K562 (cell line): ENCODE data around the gene KPNB1. TPM values are rescaled to one million over a fixed set of nuclear protein-coding genes. Genes with fewer than 3 reads are reported as not detected.

Source experiments
- ARNT ChIP-seq, 2 experiments: fragments of 450-650 bp; IDR thresholded peaks; 2 replicates each; pipeline ENCODE4 v1.6.1; 2016; ENCODE audit warnings: mild to moderate bottlenecking in 1 of 2
- ATF1 ChIP-seq, 2 experiments: fragments of 450-650 bp in 1 of 2; IDR thresholded peaks; 2 replicates each; pipeline ENCODE4 v1.6.1; 2016; ENCODE audit warnings: missing compliant biosample characterization in 1 of 2, missing genetic modification characterization in 1 of 2
- BCOR ChIP-seq: fragments of 450-650 bp; IDR thresholded peaks from 2 replicates; pipeline ENCODE4 v1.6.1; 2016
- BRD9 ChIP-seq: fragments of 450-650 bp; IDR thresholded peaks from 2 replicates; pipeline ENCODE4 v1.6.1; 2018; ENCODE audit warnings: low read depth; ENCODE audit not compliant: partially characterized antibody
- CBFB ChIP-seq: sonication (generic); formaldehyde crosslinking; IDR thresholded peaks from 2 replicates; pipeline ENCODE4 v1.4.0; 2020; ENCODE audit warnings: mild to moderate bottlenecking, missing genetic modification reagents
- CBX5 ChIP-seq: IDR thresholded peaks from 2 replicates; pipeline ENCODE4 v1.6.1; 2014; ENCODE audit warnings: low read depth, borderline replicate concordance
- CC2D1A ChIP-seq: fragments of 450-650 bp; IDR thresholded peaks from 2 replicates; pipeline ENCODE4 v1.6.1; 2017; ENCODE audit warnings: mild to moderate bottlenecking
- CEBPB ChIP-seq: fragments of 450-650 bp; IDR thresholded peaks from 2 replicates; pipeline ENCODE4 v1.6.1; 2016; ENCODE audit warnings: missing genetic modification characterization, missing compliant biosample characterization
- FOXJ3 ChIP-seq: sonication (generic); formaldehyde crosslinking; IDR thresholded peaks from 2 replicates; pipeline ENCODE4 v1.4.0; 2020; ENCODE audit warnings: mild to moderate bottlenecking, missing genetic modification reagents
- FUS ChIP-seq: fragments of 200-400 bp; formaldehyde crosslinking; optimal IDR thresholded peaks from 2 replicates; pipeline ENCODE3; 2017; ENCODE audit warnings: low read depth, low read length
- KAT2B ChIP-seq: IDR thresholded peaks from one replicate; pipeline ENCODE4 v1.6.1; 2012; ENCODE audit warnings: low read depth, mild to moderate bottlenecking, control low read depth, inconsistent platforms, low read length, moderate library complexity
- KLF10 ChIP-seq: fragments of 250-450 bp; sonication (Bioruptor Pico); IDR thresholded peaks from 2 replicates; pipeline ENCODE4 v1.6.1; 2021; ENCODE audit warnings: matching md5 sums
- MLLT1 ChIP-seq, 2 experiments: fragments of 450-650 bp; IDR thresholded peaks; 2 replicates each; pipeline ENCODE4 v1.6.1; 2016
- MLX ChIP-seq, 2 experiments: fragments of 450-650 bp in 1 of 2; sonication (generic) in 1 of 2; formaldehyde crosslinking; conservative IDR thresholded peaks; 2 replicates each; pipeline versions ENCODE4 v1.4.0 to v1.8.1; 2020 to 2022; ENCODE audit warnings: mild to moderate bottlenecking in 1 of 2, missing genetic modification reagents in 1 of 2
- RBM25 ChIP-seq: fragments of 200-400 bp; formaldehyde crosslinking; IDR thresholded peaks from 2 replicates; pipeline ENCODE4 v1.6.1; 2018; ENCODE audit warnings: low read length, low read depth, moderate library complexity; ENCODE audit not compliant: severe bottlenecking
- RFX5 ChIP-seq: IDR thresholded peaks from 2 replicates; pipeline ENCODE4 v1.6.1; 2011; ENCODE audit warnings: low read depth, mild to moderate bottlenecking, improper control_type of control experiment, low read length
- SIX5 ChIP-seq, 2 experiments: IDR thresholded peaks; 2 replicates each; pipeline ENCODE4 v1.6.1; 2011; ENCODE audit warnings: low read length in 2 of 2, borderline replicate concordance in 1 of 2, low read depth in 1 of 2, mild to moderate bottlenecking in 1 of 2, moderate library complexity in 1 of 2; ENCODE audit not compliant: insufficient read depth in 1 of 2
- SRSF9 ChIP-seq: fragments of 200-400 bp; formaldehyde crosslinking; IDR thresholded peaks from 2 replicates; pipeline ENCODE4 v1.6.1; 2017; ENCODE audit warnings: low read depth, low read length, borderline replicate concordance
- TARDBP ChIP-seq: fragments of 450-650 bp; IDR thresholded peaks from 2 replicates; pipeline ENCODE4 v1.6.1; 2016
- TCF7L2 ChIP-seq: fragments of 150-350 bp; IDR thresholded peaks from 2 replicates; pipeline ENCODE4 v1.6.1; 2016; ENCODE audit warnings: low read depth, mild to moderate bottlenecking, low read length, moderate library complexity
- ZHX1 ChIP-seq: fragments of 150-350 bp; conservative IDR thresholded peaks from 2 replicates; pipeline ENCODE4 v1.6.1; 2014; ENCODE audit warnings: low read length
- ZNF347 ChIP-seq: fragments of 450-650 bp; formaldehyde crosslinking; IDR thresholded peaks from 2 replicates; pipeline ENCODE4 v1.4.0; 2020; ENCODE audit warnings: low read depth, mild to moderate bottlenecking, moderate library complexity
- ZNF408 ChIP-seq: fragments of 250-450 bp; sonication (Bioruptor Pico); IDR thresholded peaks from 2 replicates; pipeline ENCODE4 v1.4.0; 2020; ENCODE audit warnings: low read depth, mild to moderate bottlenecking, moderate library complexity
- ZNF644 ChIP-seq: fragments of 200-800 bp; sonication (Bioruptor generic); IDR thresholded peaks from 2 replicates; pipeline ENCODE4 v1.6.1; 2016; ENCODE audit warnings: low read depth, missing genetic modification characterization, missing compliant biosample characterization
- polyA plus RNA-seq, 8 experiments: library from polyadenylated mRNA; depleted of rRNA in 4 of 8; stranded (reverse) in 5 of 8; unstranded in 3 of 8; fragments of >200 nt; fragmentation: Nextera tagmentation in 2 of 8; fragmentation: Illumina TruSeq in 1 of 8; extraction: Ambion mirVana in 2 of 8; extraction: Trizol in 1 of 8; gene quantifications; 2 replicates each; pipeline versions ENCODE4 v1.2.1 to v1.2.3, GENCODE V29; 2011 to 2014; ENCODE audit warnings: inconsistent platforms in 1 of 8, missing spikeins in 1 of 8
- total RNA-seq, 7 experiments: library from RNA; depleted of rRNA in 6 of 7; stranded (reverse); fragments of >200 nt in 6 of 7; fragmentation: Illumina TruSeq in 2 of 7; extraction: Trizol in 2 of 7; gene quantifications; 2 replicates each; pipeline versions ENCODE4 v1.2.1 to v1.2.3, GENCODE V29; 2011 to 2021; ENCODE audit warnings: low replicate concordance in 1 of 7

KPNB1 gene
- total and polyA plus RNA-seq, 9 of the 15 experiments (the other 6 are each of a cell fraction or from before 2014, with no cell fraction given) = 154 to 622 (median 354) TPM

GRCh38 chr17:47732399-47733046 lies 82.8 kb downstream of the KPNB1 start (continued):
- TF ChIP-seq FUS = no peak
- TF ChIP-seq ZHX1 = no peak
- no peak for TF ChIP-seq BRD9
- no peak for TF ChIP-seq ZNF644
- no peak for TF ChIP-seq KAT2B
- no peak for TF ChIP-seq MLLT1 (IDR thresholded peaks at IDR 0.05)
- no peak for TF ChIP-seq CBX5
- TF ChIP-seq KLF10 (CRISPR knock-in tag) = no peak
- no peak for TF ChIP-seq TARDBP
- TF ChIP-seq ZNF347 (CRISPR knock-in tag) = no peak
- TF ChIP-seq TCF7L2 = no peak
- TF ChIP-seq ARNT (IDR thresholded peaks at IDR 0.05) = no peak
- no peak for TF ChIP-seq ATF1 (CRISPR knock-in tag; IDR thresholded peaks at IDR 0.05)
- no peak for TF ChIP-seq ATF1 (tag; IDR thresholded peaks at IDR 0.05)
- no peak for TF ChIP-seq ZNF408 (CRISPR knock-in tag)
- TF ChIP-seq SIX5 (IDR thresholded peaks at IDR 0.05; ENCODE audit: borderline replicate concordance in 1 of 2, insufficient read depth in 1 of 2, low read depth in 1 of 2, low read length in 2 of 2) = no peak
- TF ChIP-seq CC2D1A = no peak
- peak; percentile 61; the same call in 1 of the 2 replicates for TF ChIP-seq BCOR
- TF ChIP-seq RFX5 = no peak
- no peak for TF ChIP-seq MLX (CRISPR knock-in tag; conservative IDR thresholded peaks at IDR 0.05)
- no peak for TF ChIP-seq FOXJ3 (CRISPR knock-in tag)
- TF ChIP-seq SRSF9 = no peak
- TF ChIP-seq CBFB (CRISPR knock-in tag) = 0 out of 2 replicates have a peak, but pooled peaks have one; percentile 39
- no peak for TF ChIP-seq CEBPB (tag)
- TF ChIP-seq RBM25 = peak; percentile 47
